Tibial artery (tissue), 4 donors: ENCODE measurements around the gene SMC5.

Experiments
- DNase-seq, 2 donors: peaks; one replicate each; pipeline ENCODE4 v3.0.0-alpha.2; 2019
- H3K27ac ChIP-seq, 2 donors: fragments of 200-600 bp; sonication (generic) in 1 of 2; 1 replicate in 1 of 2; 2 replicates in 1 of 2; pipeline ENCODE4 v1.5.1; 2018 to 2019; ENCODE audit warnings: mild to moderate bottlenecking in 1 of 2
- H3K27me3 ChIP-seq, 2 donors: fragments of 200-600 bp; sonication (generic) in 1 of 2; one replicate each; pipeline versions ENCODE4 v1.5.1 to v1.6.0; 2016 to 2019
- H3K36me3 ChIP-seq, 3 donors: fragments of 200-600 bp; sonication (generic) in 2 of 3; one replicate each; pipeline ENCODE4 v1.5.1; 2016 to 2019; ENCODE audit warnings: mild to moderate bottlenecking in 2 of 3
- H3K4me1 ChIP-seq, 4 donors: fragments of 200-600 bp; sonication (generic) in 2 of 4; 1 replicate in 3 of 4; 2 replicates in 1 of 4; pipeline ENCODE4 v1.5.1; 2016 to 2019
- H3K4me3 ChIP-seq, 2 donors: fragments of 200-600 bp; sonication (generic) in 1 of 2; 1 replicate in 1 of 2; 2 replicates in 1 of 2; pipeline ENCODE4 v1.5.1; 2018 to 2019; ENCODE audit warnings: mild to moderate bottlenecking in 2 of 2
- H3K9me3 ChIP-seq, 3 donors: fragments of 200-600 bp; sonication (generic) in 1 of 3; one replicate each; pipeline ENCODE4 v1.5.1; 2016 to 2019
- intact Hi-C: fragments of 100-400 bp; cut with DNase I; formaldehyde crosslinking; loops from one replicate; pipeline ENCODE4 v1.15.0; 2023; ENCODE audit warnings: low total_unique reads
- TF ChIP-seq, protein P1 (sequence below), 2 experiments: fragments of 200-600 bp in 1 of 2; fragments of 450-650 bp in 1 of 2; IDR thresholded peaks; one replicate each; pipeline ENCODE4 v1.5.1; 2017 to 2019; ENCODE audit warnings: antibody characterized with exemption in 2 of 2, mild to moderate bottlenecking in 1 of 2, moderate library complexity in 1 of 2

The SMC5 gene

DNA sequence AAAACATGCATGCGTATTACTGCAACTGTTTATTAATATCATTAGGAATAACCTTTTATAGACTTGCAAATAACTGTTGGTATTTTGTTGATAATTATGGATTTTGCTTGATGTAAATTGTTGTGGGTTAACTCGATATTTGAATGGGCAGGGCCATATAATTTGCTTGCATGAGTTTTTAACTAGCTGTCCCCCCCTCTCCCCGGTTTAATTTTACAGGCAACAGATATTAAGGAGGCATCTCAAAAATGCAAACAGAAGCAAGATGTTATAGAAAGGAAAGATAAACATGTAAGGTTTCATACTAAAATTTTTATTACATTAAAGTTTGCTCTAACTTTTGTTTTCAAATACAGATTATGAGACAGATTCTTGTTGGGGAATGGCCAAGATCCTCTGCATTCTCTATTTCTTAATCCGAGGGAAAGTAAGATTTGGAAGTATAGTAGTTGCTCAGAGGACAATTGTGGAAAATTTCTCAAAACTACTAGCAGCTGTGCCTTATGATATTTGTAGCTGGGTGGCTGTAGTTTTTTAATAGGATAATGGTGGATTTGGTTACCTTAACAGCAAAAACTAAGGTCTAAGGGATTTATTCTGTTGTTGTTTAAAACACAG, 27.3 kb downstream of the SMC5 start:
- H3K27me3 ChIP-seq = no peaks in the 10 kb centered on the region
- intact Hi-C loops = no loop called here

DNA sequence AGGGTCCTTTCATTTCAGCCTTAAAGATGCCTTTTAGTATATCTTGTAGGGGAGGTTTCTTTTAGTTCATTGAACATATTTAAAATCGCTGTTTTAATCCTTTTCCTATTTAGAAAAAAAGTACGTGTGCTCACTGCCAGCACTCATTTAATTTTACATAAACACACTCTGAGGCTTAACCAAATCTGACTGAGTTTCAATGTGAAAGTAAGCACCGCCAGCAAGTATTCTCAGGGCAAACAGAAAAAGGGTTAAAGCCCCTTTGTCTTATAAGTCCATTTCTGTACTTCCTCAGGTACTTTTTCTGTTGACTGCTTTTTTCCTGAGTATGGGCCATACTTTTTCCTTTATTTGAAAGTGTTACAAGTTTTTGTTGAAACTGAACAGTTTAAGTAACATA, 31.8 kb downstream of the SMC5 start:
- DNase-seq = no peak
- no peak overlapping the region for H3K4me3 ChIP-seq
- intact Hi-C loops = no loop called here
- no peak overlapping the region for H3K27ac ChIP-seq
- TF ChIP-seq, protein P1, sequence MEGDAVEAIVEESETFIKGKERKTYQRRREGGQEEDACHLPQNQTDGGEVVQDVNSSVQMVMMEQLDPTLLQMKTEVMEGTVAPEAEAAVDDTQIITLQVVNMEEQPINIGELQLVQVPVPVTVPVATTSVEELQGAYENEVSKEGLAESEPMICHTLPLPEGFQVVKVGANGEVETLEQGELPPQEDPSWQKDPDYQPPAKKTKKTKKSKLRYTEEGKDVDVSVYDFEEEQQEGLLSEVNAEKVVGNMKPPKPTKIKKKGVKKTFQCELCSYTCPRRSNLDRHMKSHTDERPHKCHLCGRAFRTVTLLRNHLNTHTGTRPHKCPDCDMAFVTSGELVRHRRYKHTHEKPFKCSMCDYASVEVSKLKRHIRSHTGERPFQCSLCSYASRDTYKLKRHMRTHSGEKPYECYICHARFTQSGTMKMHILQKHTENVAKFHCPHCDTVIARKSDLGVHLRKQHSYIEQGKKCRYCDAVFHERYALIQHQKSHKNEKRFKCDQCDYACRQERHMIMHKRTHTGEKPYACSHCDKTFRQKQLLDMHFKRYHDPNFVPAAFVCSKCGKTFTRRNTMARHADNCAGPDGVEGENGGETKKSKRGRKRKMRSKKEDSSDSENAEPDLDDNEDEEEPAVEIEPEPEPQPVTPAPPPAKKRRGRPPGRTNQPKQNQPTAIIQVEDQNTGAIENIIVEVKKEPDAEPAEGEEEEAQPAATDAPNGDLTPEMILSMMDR (IDR thresholded peaks at IDR 0.05) = no peak
- H3K36me3 ChIP-seq = peaks cover 21 to 25% (median 25%) of the 10 kb centered on the region in 3 donors
- no peaks in the 10 kb centered on the region for H3K27me3 ChIP-seq
- H3K9me3 ChIP-seq = peaks cover 0 to 11% (median 0%) of the 10 kb centered on the region in 3 donors
- no peaks in the 10 kb centered on the region for H3K4me1 ChIP-seq

More for the DNA sequence above, 27.3 kb downstream of the SMC5 start:
- Histone ChIP-seq H3K27ac (no peak overlapping the region), H3K9me3 (no peaks in the 10 kb centered on the region), H3K4me1 (peaks cover 0 to 9% (median 0%) of the 10 kb centered on the region in 4 donors), H3K36me3 (peaks cover 22 to 37% (median 27%) of the 10 kb centered on the region in 3 donors), H3K4me3 (no peak overlapping the region)
- DNase-seq = no peak
- TF ChIP-seq, protein P1 (IDR thresholded peaks at IDR 0.05) = no peak

DNA sequence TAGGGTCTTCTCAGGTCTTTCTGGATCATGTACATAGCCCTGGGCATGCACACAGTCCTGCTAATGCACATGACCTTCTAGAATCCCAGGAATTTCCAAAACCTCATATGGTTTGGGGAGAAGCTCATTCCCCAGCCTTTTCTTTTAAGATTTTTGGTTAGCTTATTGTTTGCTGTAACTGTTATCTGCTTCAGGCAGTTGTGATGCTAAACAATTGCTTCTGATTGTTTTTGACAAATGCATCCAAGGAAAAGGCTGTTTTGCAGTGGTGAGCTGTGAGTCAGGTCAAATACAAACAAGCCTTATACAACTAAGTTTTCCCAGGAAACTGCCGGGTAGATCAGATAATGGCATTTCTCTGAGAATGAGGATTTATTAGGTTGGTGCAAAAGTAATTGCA, 32.7 kb downstream of the SMC5 start:
- Histone ChIP-seq H3K36me3 (peaks cover 20 to 25% (median 21%) of the 10 kb centered on the region in 3 donors), H3K9me3 (peaks cover 0 to 11% (median 0%) of the 10 kb centered on the region in 3 donors), H3K27ac (no peak overlapping the region), H3K27me3 (no peaks in the 10 kb centered on the region), H3K4me1 (no peaks in the 10 kb centered on the region), H3K4me3 (no peak overlapping the region)
- intact Hi-C loops = no loop called here
- DNase-seq = no peak
- TF ChIP-seq, protein P1 (IDR thresholded peaks at IDR 0.05) = no peak

DNA sequence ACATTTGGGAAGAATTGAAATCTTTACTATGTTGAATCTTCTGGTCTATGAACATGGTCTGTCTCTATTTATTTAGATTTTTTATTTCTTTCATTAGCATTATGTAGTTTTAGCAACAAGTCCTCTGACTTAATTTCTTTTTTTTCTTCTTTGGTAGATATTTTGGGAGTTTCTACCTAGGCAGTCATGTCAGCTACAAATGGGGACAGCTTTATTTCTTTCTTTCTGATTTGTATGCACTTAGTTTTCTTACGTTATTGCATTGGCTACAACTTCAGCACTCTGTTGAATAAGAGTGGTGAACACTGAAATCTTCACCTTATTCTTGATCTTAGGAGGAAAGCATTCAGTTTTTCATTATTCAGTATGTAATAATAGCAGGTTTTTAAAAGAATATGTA, 33.5 kb downstream of the SMC5 start:
- DNase-seq = no peak
- Histone ChIP-seq H3K4me1 (no peaks in the 10 kb centered on the region), H3K27me3 (no peaks in the 10 kb centered on the region), H3K27ac (no peak overlapping the region), H3K4me3 (no peak overlapping the region), H3K36me3 (peaks cover 17 to 24% (median 21%) of the 10 kb centered on the region in 3 donors), H3K9me3 (peaks cover 0 to 11% (median 0%) of the 10 kb centered on the region in 3 donors)
- TF ChIP-seq, protein P1 (IDR thresholded peaks at IDR 0.05) = no peak
- intact Hi-C loops = no loop called here

DNA sequence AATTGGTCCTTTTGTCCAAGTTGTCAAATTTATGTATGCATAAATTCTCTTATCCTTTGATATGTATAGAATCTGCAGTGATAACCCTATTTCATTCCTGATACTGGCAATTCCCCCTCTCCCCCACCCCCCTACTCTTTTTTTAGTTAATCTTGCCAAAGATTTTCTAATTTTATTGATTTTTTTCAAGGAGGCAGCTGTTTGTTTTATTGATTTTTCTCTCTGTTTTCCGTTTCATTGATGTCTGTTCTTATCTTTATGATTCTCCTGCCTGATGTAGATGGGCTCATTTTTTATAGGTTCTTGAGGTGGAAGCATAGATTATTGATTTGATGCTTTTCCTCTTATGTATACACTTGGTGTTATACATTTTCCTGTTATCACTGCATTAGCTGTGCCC, 34.4 kb downstream of the SMC5 start:
- H3K4me3 ChIP-seq = no peak overlapping the region
- no peak overlapping the region for H3K27ac ChIP-seq
- intact Hi-C loops = no loop called here
- H3K27me3 ChIP-seq = no peaks in the 10 kb centered on the region
- peaks cover 0 to 11% (median 0%) of the 10 kb centered on the region in 3 donors for H3K9me3 ChIP-seq
- no peak for DNase-seq
- TF ChIP-seq, protein P1 (IDR thresholded peaks at IDR 0.05) = no peak
- no peaks in the 10 kb centered on the region for H3K4me1 ChIP-seq
- H3K36me3 ChIP-seq = peaks cover 23 to 32% (median 24%) of the 10 kb centered on the region in 3 donors
